ENCODE results near the gene POU2F1. TPM values are rescaled to one million over a fixed set of nuclear protein-coding genes. Genes with fewer than 3 reads are reported as not detected.
"Not testable (repeated sequence)": the region's sequence is repeated elsewhere in the genome, so short reads cannot be mapped to it uniquely, and the experiment has no call there.

Gene POU2F1
- total RNA-seq, 4 donors from 2014 or later, result 21.0 to 33.7 (median 21.8) TPM

GRCh38 chr1:167221738-167222610 lies 1.3 kb downstream of the POU2F1 start:
- Histone ChIP-seq H3K36me3 (no peaks in the 10 kb centered on the region), H3K27ac (peak overlapping the region; percentile 97 to 100 (median 98)), H3K9me3 (no peaks in the 10 kb centered on the region), H3K27me3 (no peaks in the 10 kb centered on the region), H3K4me1 (peaks cover 0 to 55% (median 24%) of the 10 kb centered on the region in 4 donors), H3K4me3 (peak overlapping the region; percentile 82 to 97 (median 94))
- DNase-seq (ENCODE audit: low spot score in 2 of 2), result peak; percentile 17 to 69
- WGBS, 2 donors, result 0 to 1% methylated on average over 25 to 36 of the region's 54 CpGs
- TF ChIP-seq EP300 (IDR thresholded peaks at IDR 0.05) (peak in 1 of 2 donors; percentile 88), POLR2A (IDR thresholded peaks at IDR 0.05) (peak in 1 of 2 donors; percentile 67), CTCF (IDR thresholded peaks at IDR 0.05) (no peak)

- peaks cover 0 to 67% (median 26%) of the 10 kb centered on the region in 4 donors for H3K4me1 ChIP-seq
- 71 to 76% methylated on average over 10 of the region's 10 CpGs for WGBS, 2 donors
- H3K27me3 ChIP-seq, result no peaks in the 10 kb centered on the region
- H3K27ac ChIP-seq, result peak overlapping the region; percentile 97 to 100 (median 98)
- no peak for TF ChIP-seq CTCF (IDR thresholded peaks at IDR 0.05)
- no peak for TF ChIP-seq POLR2A (IDR thresholded peaks at IDR 0.05)
- TF ChIP-seq EP300 (IDR thresholded peaks at IDR 0.05), result no peak
- H3K4me3 ChIP-seq, result no peak overlapping the region
- no peak for DNase-seq (ENCODE audit: low spot score in 2 of 2)
- no peaks in the 10 kb centered on the region for H3K36me3 ChIP-seq
- H3K9me3 ChIP-seq, result no peaks in the 10 kb centered on the region
Measured at GRCh38 chr1:167223144-167224103, 2.7 kb downstream of the POU2F1 start.

- Histone ChIP-seq H3K4me1 (peaks cover 0 to 70% (median 26%) of the 10 kb centered on the region in 4 donors), H3K27ac (peak overlapping the region in 1 of 4 donors; percentile 49)
- H3K4me3 ChIP-seq; DNase-seq (ENCODE audit: low spot score in 2 of 2); H3K36me3 ChIP-seq; H3K27me3 ChIP-seq; H3K9me3 ChIP-seq: not testable (repeated sequence)
- WGBS, 2 donors, result 86 to 88% methylated on average over 15 of the region's 15 CpGs
Measured at GRCh38 chr1:167224734-167225235, 4.1 kb downstream of the POU2F1 start.

- Histone ChIP-seq H3K27ac (peak overlapping the region in 1 of 4 donors; percentile 49), H3K36me3 (no peaks in the 10 kb centered on the region), H3K9me3 (no peaks in the 10 kb centered on the region), H3K4me1 (peaks cover 0 to 76% (median 26%) of the 10 kb centered on the region in 4 donors), H3K4me3 (no peak overlapping the region), H3K27me3 (no peaks in the 10 kb centered on the region)
- 30 to 43% methylated on average over 2 of the region's 2 CpGs for WGBS, 2 donors
- no peak for TF ChIP-seq CTCF (IDR thresholded peaks at IDR 0.05)
- TF ChIP-seq POLR2A (IDR thresholded peaks at IDR 0.05), result no peak
- no peak for TF ChIP-seq EP300 (IDR thresholded peaks at IDR 0.05)
- DNase-seq (ENCODE audit: low spot score in 2 of 2), result no peak
Measured at GRCh38 chr1:167225920-167226319, 5.2 kb downstream of the POU2F1 start.

- peaks cover 0 to 79% (median 20%) of the 10 kb centered on the region in 4 donors for H3K4me1 ChIP-seq
- no peaks in the 10 kb centered on the region for H3K36me3 ChIP-seq
- WGBS, 2 donors, result 59 to 69% methylated on average over 2 of the region's 2 CpGs
- no peaks in the 10 kb centered on the region for H3K27me3 ChIP-seq
- no peak overlapping the region for H3K4me3 ChIP-seq
- H3K27ac ChIP-seq, result no peak overlapping the region
- H3K9me3 ChIP-seq, result no peaks in the 10 kb centered on the region
- DNase-seq (ENCODE audit: low spot score in 2 of 2), result no peak
- no peak for TF ChIP-seq POLR2A (IDR thresholded peaks at IDR 0.05)
- no peak for TF ChIP-seq CTCF (IDR thresholded peaks at IDR 0.05)
- TF ChIP-seq EP300 (IDR thresholded peaks at IDR 0.05), result no peak
Measured at GRCh38 chr1:167227934-167228378, 7.3 kb downstream of the POU2F1 start.

All from tibial nerve (tissue), 4 donors.